ENCODE measurements around the gene C2orf80.
"Not testable (repeated sequence)": the region's sequence is repeated elsewhere in the genome, so short reads cannot be mapped to it uniquely, and the experiment has no call there.

The C2orf80 gene

DNA sequence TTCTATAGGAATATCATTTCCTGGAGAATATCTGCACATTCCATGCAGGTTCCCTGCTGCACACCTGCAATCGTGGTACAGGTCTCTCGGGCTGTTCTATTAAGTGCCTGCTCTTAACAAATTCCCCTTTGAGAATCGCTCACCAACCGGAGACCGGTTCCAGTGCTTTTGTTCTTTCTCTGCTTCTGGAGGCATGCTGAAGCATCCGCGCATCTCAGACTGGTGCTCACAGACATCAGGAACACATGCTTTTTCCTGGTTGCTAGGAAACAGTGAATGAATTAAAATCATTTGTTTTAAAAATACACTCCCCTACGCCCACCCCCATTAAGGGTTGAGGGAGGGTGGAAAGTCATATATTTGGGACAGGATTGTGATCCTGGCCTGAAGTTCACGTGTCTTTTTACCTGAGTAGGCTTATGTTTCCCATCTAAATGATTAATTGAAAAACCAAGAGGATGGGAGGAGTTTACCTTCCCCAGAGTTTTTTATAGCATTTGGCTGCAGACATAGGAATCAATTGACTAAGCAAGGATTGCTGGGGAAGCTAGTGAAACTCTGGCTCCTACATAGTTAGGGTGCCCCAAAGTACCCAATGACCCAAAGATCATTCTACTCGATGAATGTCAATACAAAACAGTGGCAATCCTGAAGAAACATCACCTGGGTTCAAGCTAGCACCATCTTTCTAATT lies at the start of gene C2orf80:
Gene C2orf80 (minus strand): TSS at position 221 of the 694 bp plus-strand sequence. CDS start 3,044 bp downstream, outside the sequence.
- DNase-seq: no peak

DNA sequence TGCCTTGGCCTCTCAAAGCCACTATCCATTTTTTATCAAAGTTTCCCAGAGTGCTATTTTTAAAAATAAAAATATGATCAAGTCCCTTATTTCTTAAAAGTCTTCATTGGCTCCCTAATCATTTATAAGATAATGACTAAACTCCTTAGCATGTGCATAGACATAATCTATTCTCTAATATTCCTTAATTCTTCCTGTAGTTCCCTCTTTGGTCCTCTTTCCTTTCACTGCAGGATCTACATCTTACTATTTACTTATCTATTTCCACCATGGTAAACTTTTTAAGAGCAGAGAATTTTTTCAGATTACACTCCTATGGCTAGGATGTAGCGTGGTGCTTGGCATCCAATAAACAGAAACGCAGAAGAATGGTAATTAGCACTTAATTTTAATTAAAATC lies 46.0 kb upstream of the C2orf80 start:
- no peak for DNase-seq

DNA sequence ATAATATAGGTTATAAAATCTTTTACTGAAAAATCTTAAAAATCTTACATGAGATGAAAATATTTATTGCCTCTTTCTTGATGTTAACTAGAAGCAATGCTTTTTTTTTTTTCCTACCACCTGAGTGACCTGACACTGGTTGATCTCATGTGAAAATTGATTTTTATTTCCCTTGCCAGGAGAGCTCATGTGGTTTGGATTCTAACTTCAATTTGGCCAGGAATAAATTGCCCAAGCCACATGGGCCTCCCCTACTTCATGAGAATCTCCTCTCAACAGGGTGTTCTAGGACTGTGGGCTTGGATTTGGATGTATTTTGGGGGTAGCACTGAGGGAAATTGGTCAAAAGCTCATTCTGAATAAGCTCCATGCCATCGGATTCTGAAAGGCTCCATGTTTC lies 45.0 kb upstream of the C2orf80 start:
- DNase-seq: no peak

DNA sequence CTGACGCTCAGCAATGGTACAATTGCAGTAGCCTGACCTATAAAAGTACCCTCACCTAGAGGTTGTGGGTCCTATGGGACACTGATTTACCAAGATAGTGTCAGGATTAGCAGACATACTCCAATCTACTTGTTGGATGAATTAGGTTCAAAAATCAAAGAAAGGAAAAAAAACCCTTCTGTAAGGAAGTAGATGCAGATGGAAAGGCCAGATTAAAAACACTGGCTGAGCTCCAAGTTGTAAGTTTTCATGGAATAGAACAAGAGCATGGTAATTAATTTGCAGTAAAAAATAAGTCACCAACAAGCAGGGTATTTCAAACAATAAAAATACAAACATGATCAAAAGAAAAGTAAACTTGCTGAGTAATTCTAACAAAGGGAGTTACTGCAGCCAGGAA lies 38.6 kb upstream of the C2orf80 start:
- DNase-seq: no peak

DNA sequence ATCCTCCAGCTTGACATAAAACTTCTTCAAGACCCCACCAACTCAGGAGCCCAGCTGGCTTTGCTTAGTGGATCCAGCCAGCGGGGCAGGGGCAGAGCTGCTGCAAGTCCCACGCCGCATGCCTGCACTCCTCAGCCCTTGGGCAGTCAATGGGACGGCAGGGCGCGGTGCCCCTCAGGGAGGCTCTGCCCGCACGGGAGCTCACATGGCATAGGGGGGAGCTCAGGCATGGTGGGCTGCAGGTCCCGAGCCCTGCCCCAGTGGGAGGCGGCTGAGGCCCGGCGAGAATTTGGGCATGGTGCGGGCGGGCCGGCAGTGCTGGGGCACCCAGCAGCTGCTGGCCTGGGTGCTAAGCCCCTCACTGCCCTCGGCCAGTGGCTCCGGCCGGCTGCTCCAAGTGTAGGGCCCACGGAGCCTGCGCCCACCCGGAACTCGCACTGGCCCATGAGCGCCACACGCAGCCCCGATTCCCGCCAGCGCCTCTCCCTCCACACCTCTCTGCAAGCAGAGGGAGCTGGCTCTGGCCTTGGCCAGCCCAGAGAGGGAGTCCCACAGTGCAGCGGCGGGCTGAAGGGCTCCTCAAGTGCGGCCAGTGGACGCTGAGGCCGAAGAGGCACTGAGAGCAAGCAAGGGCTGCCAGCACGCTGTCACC lies 37.9 kb upstream of the C2orf80 start:
- DNase-seq: no peak

DNA sequence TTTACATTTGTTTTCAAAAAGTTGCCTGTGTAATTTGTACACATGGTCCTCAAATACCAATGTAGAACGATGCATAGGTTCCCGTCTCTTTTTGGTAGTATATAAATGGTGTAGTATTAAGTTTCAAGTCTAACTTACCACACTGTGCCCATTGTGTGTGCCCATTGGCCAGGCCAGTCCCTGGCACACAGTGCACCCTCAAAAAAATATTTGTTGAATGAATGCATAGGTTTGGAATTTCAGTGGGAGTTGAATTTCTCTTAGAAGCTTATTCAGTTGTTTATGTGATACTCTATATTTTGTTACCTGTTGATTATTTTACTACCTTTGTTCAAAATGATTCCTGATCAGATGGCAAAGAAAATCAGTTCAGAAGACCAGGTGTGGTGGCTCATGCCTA lies 35.0 kb upstream of the C2orf80 start:
- no peak for DNase-seq

DNA sequence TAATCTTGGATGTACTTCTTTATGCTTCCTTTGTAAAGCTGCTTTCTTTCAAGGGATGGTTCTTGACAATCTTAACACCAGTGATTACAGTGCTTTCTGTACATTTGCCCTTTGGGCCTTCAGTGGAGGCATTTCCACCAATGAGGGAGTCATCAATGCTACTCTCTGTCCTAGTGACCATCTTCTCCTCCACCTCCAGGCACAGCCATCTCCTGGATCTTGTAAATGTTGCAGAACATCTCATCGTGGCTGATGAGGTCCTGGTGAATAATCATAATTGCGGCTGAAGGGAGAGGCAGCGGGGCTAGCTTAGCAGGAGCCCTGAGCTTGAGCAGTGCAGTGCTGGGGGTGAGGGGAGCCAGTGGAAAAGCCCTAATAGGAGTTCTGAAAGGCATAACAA lies 32.5 kb upstream of the C2orf80 start:
- no peak for DNase-seq

DNA sequence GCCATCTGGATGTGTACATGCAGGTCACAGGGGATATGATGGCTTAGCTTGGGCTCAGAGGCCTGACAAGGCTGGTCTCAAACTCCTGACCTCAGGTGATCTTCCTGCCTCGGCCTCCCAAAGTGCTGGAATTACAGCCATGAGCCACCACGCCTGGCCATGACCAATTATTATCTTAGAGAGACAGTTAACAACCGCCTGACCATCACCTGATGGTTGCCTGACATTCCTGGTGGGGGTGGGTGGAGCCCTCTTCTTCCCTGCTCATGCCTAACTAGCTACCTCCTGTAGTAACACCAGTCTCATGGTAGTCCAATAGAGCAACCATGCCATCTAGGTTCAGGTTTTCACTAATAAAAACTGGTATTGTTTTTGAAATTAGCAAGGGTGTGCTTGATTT lies 32.0 kb upstream of the C2orf80 start:
- DNase-seq: not testable (repeated sequence)

DNA sequence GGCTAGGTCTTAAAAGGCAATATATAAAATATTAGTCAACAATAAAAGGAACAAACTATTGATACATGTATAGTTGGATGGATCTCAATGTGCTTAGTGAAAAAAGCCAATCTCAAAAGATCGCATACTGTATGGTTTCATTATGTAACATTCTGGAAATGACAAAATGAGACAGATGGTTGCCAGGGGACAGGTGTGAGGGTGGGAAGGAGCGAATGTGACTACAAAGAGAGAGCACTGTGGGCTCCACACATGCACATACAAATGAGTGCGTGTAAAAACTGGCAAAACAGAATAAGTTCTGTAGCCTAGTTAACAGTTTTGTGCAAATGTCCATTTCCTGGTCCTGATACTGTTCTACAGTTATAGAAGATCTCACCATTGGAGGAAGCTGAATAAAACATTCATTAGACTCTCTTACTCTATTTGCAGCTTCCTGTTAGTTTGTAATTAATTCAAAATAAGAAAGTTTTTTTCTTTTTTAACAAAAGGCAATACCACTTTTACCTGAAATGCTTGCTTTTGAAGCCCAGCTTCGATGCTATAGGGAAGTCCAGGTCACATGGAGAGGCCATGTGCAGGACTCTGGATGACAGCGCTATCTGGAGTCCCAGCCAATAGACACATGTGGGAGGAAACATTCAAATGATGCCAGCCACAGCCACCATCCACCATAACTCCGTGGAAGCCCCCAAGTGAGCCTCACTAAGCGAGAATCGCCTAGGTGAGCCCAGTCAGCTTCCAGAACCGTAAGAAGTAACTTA lies 21.0 kb upstream of the C2orf80 start:
- no peak for DNase-seq

DNA sequence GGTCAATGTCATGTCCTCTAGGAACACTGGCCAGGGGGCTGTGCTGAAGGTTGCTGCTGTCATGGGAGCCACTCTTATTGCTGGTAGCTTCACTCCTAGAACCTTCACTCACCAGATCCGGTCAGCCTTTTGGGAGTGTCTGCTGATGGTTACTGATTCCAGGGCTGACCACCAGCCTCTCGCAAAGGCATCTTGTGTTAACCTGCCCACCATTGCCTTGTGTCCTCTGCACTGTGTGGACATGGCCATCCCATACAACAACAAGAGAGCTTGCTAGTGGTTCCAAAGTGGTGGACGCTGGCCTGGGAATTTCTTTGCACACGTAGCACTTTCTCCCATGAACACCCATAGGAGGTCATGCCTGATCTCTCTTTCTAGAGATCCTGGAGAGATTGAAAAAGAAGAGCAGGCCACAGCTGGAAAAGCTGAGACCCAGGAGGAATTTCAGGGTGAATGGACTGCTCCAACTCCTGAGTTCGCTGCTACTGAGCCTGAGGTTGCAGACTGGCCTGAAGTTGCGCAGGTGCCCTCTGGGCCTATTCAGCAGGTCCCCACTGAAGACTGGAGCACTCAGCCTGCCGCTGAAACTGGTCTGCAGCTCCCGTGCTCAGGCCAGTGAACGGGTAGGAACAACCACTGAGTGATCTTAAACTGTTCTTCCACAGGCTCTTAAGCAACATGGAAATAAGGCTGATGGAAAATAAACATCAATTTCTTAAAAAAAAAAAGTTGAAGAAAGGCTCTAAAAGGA lies 18.7 kb upstream of the C2orf80 start:
- DNase-seq: no peak

DNA sequence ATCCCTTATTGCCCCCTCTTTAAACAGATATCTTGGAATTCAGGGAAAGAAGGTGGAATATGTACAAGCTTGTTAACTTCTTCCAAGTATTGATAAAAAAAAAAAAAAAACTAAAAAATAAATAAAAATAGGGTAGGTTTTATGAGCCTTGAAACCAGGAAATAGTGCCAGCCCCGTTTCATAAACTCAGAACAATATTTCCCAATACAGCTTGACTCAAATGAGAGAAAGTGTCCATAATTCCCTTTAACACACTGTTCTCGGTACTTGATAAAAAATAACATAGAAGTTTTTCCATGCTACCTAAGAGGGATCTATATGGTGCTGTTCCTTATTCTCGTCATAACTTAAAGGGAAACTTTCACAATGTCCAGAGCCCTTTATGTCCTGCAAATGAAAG lies 17.9 kb upstream of the C2orf80 start:
- no peak for DNase-seq

DNA sequence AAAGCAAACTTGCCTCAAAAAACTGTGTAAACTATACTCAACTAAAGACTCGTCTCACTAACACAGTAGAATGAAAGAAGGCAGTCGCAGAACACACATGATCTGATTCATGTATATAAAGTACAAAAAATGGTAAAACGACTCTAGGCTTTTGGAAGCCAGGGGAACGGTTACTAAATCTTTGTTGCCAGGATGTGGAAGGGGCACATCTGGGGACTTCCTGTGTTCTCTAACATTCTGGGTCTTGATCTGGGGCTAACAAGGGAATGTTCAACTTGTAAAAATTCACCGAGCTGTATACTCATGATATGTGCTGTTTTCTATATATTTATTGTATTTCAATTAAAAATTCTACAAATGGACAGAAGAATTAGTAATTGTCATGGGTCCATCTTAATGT lies 14.3 kb upstream of the C2orf80 start:
- DNase-seq: no peak

DNA sequence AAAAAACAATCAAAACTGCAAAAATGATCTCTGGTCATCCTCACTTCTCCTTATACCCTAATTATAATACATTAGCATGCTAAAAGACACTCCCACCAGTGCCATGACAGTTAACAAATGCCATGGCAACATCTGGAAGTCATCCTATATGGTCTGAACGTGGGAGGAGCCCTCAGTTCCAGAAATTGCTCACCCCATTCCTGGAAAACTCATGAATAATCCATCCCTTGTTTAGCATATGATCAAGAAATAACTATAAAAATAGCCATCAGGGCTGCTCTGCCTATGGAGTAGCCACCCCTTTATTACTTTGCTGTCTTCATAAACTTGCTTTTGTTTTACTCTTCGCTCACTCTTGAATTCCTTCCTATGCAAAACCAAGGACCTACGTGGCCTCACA lies 5.7 kb upstream of the C2orf80 start:
- no peak for DNase-seq

DNA sequence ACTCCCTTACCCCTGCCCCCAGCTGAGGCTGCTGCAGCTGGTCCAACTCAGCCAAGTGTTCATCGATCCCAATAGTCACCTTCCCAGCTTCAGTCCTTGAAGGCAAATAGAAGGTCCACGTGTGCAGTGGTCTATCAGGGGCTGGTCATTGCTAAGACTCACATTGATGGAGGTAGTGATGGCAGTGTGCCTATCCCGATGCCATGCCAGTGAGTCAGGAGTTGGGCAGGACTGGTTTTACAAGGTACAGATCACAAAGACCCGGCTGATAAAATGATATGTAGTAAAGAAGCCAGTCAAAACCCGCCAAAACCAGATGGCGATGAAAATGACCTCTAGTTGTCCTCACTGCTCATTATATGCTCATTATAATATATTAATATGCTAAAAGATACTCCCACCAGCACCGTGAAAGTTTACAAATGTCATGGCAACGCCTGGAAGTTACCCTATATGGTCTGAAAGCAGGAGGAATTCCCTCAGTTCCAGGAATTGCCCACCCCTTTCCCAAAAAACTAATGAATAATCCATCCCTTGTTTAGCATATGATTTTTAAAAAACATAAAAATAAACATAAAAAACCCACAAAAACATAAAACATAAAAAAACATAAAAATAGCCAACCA lies 2.9 kb upstream of the C2orf80 start:
- DNase-seq: no peak

DNA sequence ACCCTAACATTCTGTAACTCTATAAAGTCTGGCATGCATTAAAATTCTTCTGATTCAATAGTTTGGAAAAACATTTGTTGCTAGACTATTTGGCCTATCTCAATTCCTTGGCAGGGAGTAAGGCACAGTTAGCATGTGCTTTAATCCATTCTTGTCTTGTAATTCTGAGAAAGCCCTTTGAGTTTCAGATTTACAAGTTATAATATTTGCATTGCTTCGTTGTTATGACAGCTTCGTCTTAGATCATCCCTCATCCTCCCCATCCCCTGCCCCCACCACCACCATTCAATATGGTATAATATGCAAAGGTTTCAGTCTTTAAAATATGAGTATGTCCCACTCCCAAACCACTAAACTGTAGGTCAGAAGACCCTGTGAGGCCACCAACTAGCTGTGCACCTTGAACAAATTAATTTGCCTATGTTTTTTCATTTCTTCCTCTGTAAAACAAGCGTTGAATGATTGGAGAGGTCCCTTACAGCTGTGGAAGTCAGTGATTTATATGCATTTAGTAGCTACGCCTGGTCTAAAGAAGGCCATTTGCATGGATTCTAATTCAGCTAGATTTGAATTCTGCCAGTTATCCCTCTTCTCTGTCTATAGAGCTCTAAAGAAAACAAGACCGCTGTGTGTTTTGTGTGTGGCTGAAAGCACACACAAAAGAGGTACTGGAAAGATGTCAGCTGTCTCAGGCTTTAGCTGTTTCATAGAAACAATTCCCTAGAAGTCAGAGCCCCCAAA lies 591 bp downstream of the C2orf80 start:
- DNase-seq: no peak

DNA sequence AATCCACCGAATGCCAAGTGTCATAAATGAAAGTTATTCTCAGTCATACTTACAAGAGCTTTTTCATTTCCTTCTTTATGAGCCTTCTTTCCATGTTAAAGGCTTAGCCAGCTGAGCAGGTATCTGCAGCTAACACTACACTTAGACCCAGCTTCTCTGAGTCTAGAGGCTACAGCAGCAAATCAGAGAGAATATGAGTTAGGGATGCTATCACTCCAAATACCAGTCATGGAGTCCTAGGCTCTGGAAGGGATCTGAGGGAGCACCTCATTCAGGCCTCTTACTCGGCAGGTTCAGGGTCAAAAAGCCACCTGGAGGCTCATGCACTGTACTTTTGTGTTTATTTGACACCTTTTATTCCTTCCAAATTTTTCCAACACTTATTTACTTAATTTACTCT lies 2.9 kb downstream of the C2orf80 start:
- DNase-seq: no peak

DNA sequence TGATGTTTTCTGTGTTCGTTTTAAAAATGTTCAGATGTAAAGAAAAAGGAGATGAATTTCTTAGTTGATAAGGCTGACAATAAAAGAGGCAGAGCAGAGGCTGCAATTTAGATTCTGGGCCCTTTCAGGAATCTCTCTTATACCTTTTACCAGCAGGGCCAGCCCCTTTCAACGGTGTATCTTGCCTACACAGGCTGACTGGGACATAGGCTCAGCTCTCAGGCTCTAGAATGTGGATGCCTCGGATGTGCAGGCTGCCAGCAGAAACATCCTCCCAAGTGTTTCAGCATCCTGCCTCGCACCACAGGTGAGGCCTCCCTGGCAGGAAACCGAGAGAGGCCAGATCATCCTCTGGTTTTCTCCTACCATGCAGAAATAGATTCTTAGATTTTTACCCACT lies 3.4 kb downstream of the C2orf80 start:
- no peak for DNase-seq

DNA sequence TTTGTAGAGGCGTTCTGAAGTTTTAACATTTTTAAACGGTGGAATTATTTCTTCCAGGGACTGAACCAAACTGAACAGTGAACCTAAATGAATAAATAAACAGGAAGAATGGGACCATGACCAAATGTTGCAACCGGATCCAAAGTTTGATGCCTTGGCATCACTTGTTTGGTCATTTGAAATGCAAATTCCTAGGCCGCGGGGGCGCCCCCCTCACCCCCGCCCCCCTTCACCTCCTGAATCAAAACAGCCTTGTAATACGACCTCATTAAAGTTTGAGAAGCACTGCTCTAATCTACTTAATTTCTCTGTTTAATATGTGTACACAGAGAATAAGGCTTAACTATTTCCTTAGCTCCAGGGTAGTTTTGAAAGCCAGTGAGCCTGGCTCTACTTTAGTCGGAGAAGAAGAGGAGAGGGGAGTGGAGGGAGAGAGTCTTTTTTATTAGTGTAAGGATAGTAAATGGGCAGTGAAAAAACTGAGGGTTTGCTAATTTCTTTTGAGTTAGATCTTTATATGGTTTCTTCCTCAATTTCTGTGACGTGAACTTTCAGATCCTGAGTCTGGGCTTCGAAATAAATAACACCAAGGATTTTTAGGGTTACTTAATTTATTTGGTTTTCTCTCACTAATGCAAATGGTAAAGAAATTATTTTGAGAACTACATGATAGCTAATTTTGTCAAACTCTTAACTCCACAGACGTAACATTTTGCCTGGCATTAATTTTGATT lies 5.7 kb downstream of the C2orf80 start:
- no peak for DNase-seq

DNA sequence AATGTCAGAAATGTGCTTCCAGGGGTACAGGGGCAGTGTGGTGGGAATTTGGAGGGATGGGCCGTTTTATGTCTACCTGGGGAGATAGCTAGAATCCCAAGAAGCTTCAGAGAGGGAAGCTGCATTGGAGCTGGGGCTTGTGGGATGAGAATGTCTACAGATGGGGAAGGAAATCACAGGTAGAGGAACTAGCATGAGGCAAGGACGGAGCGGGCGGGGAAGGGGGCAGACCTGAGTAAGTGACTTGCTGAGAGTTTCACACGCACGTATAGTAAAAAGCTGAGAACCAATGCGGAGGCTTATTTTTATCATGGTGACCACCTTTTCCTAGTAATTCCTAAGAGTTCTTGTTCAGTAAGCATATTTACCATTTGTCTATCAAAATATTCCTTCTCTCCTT lies 6.3 kb downstream of the C2orf80 start:
- DNase-seq: no peak

DNA sequence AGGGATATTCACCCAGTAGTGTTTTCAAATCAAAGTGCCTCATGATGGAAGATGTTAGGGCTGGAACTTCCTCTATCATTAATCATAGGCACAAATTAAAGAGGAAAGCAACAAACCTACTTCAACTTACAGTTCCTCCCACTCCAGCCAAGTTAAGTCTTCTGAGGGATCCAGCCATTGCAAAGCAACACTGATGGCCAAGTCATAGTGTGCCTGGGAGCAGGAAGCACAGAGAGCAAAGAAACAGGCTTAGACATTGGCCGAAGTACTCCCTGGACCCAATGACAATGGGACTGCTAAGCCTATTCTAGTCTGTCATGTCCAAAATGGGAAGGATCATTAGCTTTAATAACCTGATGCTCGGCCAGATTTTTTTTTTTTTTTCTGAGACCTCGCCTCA lies 7.0 kb downstream of the C2orf80 start:
- no peak for DNase-seq

DNA sequence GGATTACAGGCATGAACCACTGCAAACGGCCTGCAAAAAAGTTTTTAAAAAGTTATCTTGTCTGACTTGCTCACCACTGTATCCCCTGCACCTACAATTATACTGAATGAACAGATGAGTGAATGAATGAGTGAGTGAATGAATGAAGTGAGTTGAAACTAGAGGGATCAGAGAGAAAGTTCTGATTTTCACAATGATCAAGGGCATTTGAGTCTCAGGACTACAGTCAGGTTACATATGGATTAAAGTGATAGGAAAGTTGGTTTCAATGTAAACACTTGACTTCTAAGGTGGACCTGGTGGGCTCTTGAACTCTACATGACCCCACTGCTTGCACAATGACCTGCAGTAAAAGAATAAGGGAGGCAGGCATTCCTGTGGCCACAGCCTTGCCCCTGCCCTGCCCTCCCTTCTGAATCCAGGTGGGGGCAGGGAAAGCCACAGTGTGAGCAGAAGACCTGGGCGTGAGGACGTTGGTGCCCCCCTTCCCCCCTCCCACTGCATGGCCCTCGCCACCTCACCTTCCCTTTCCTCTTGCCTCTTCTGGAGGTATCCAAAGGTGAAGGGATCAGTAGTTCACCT lies 10.7 kb downstream of the C2orf80 start:
- DNase-seq: no peak

Measured in activated naive CD4-positive, alpha-beta T cell (primary cell).